ENCODE data around the gene ZBP1.

DNA sequence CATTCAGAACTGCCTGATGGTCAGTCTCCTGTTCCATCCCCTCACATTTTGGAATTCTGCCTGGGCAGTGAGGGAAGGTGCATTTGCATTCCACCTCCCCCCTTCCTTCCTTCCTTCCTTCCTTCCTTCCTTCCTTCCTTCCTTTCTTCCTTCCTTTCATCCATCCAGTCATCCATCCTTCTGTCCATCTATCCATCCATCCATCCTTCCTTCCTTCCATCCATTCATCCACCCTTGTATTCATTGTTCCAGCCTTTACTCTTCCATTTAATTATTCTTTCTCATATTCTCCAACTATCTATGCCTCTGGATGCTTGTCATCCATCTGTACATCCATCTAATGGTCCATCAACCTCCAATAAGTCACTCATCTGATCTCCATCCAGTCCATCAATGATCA lies 45.3 kb downstream of the ZBP1 start:
- no peak for TF ChIP-seq CTCF (conservative IDR thresholded peaks at IDR 0.05; ENCODE audit: low read length)
- no peak for TF ChIP-seq EZH2phosphoT487 (IDR thresholded peaks at IDR 0.05; ENCODE audit: borderline replicate concordance)

Data from Loucy (cell line).